Stimulated activated CD4-positive, alpha-beta T cell treated with anti-CD3 and anti-CD28 coated beads, TNF-alpha, amount 100 ng/mL, for 1 hour (primary cell): ENCODE results near the gene HEXB.
"Not testable (repeated sequence)": the region's sequence is repeated elsewhere in the genome, so short reads cannot be mapped to it uniquely, and the experiment has no call there.

Source experiments
- DNase-seq, 3 donors: peaks; one replicate each; pipeline ENCODE4 v3.0.0-alpha.2; 2020; ENCODE audit warnings: low read depth in 3 of 3, low spot score in 1 of 3

HEXB gene

GRCh38 chr5:74725331-74725730, 40.3 kb downstream of the HEXB start:
- no peak for DNase-seq

- DNase-seq: no peak
These were observed 51.7 kb downstream of the HEXB start for GRCh38 chr5:74736759-74737158.

- DNase-seq: no peak
These were observed 53.4 kb downstream of the HEXB start for GRCh38 chr5:74738406-74738805.

GRCh38 chr5:74748742-74749141, 63.7 kb downstream of the HEXB start:
- DNase-seq: not testable (repeated sequence)

- DNase-seq: no peak
These were observed 76.2 kb downstream of the HEXB start for GRCh38 chr5:74761241-74761640.

DNA sequence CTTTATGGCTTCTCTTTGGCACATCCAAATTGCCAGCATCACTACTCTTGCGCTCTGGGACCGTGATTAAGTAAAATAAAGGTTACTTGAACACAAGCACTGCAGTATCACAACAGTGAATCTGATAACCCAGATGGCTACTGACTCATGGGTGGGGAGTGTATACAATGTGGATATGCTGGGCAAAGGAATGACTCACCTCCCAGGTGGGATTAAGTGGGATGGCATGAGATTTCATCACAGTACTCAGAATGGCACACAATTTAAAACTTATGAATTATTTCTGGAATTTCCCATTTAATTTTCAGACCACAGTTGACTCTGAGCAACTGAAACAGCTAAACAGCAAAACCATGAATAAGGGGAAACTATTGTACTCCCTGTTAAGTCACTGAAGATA, 77.6 kb downstream of the HEXB start:
- no peak for DNase-seq

DNA sequence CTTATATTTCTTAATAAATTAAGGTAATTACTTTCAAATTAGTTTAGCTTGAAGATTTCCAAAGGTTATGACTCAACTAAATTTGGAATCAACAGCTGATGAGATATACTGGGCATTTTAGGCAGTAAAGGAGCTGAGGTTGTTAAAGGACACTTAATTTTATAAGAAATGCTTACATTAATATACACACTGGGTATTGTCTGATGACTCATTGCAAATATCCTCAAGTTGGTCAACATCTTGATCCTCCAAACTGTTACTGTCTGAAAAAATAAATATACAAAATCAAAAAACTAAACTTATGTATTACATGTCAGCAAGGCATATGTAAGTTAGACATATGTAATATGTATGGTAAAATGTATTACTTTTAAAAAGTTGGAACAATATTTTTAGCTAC, 78.5 kb downstream of the HEXB start:
- no peak for DNase-seq

GRCh38 chr5:74765201-74765600, 80.2 kb downstream of the HEXB start:
- DNase-seq: no peak

DNA sequence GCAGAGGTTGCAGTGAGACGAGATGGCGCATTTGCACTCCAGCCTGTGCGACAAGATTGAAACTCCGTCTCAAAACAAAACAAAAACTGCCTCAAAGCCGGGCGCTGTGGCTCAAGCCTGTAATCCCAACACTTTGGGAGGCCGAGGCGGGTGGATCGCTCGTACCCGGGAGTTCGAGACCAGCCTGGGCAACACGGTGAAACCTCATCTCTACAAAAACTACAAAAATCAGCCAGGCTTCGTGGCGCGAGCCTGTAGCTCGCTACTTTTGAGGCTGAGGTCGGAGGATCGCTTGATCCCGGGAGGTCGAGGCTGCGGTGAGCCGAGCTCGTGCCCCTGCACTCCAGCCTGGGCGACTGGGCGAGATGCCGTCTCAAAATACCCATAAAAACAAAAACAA, 80.9 kb downstream of the HEXB start:
- no peak for DNase-seq

- no peak for DNase-seq
These were observed 81.4 kb downstream of the HEXB start for GRCh38 chr5:74766418-74766848.

DNA sequence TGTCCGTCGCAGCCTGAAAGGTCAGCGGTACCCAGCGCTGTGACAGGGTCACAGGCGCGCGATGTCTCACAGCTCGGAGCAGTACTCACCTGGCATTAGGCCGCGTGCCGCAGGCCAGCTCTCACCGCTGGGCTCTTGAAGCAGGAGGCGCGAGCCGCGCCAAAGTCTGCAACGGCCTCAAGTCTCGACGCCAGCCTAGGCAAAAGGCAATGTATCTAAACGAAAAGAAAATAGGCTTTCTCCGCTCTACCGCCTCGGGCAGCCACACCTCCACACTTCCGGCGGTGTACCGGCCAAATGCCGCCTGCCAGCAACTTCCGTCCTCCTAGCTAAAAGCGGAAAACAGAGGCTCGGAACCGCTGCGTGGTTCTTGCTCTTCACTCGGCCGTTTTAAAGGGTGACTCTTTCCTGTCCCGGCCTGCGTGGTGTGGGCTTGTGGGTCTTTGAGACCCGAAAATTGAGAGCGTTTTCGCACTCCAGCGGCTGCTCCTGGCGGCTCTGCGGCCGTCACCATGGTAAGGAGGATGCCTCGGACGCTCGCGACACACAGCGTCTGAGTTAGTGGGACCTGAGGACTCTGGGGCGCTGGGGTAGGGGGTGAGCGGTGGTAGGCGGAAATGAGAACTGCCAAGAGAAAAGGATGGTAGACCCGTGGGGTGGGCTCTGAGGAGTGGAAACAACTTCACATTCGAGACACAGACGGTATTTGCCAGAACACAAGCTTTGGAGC, 82.0 kb downstream of the HEXB start, which contains the start of the genes GFM2 and NSA2:
Gene GFM2 (minus strand): TSS at position 269 of the 730 bp plus-strand sequence. CDS start 3,375 bp downstream, outside the sequence.
Gene NSA2 (plus strand): TSS at position 401 of the 730 bp plus-strand sequence. CDS start 112 bp downstream, at position 513.
- peak; percentile 74 to 84 (median 83) for DNase-seq

GRCh38 chr5:74767579-74767913, 82.5 kb downstream of the HEXB start:
- DNase-seq: no peak
